Measurements from ENCODE around the gene LGALSL. TPM values are rescaled to one million over a fixed set of nuclear protein-coding genes. Genes with fewer than 3 reads are reported as not detected.

The LGALSL gene
- total RNA-seq, 2 donors from 2014 or later: 26.4 to 34.8 TPM

DNA sequence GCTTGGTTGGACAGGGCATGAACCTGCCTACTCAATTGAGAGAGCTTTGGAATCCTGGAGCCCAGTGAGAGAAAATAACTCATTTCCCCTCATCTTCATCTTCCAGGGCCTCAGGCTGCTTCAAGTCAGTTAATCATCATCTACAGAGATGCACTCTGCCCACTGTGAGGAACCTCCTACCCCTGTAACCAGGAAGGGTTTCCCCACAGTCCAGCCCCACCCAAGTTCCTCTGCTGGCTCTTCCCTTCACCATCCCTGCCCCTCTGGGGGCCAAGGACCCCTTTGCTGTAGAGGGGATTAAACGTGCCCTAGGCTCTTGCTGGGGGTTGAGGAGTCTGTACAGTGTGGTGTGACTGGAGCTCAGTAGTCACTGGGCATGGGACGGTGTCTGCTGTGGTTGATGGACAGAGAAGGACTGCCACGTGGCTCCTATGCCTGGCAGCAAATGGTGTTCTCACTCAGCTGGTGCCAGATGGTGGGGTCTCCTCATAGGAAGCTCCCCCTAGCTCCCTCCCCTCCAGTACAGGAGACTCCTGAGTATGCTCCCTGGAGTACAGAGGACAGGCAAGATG is 29.5 kb upstream of the LGALSL start:
- H3K4me3 ChIP-seq: no peak overlapping the region
- DNase-seq: peak; percentile 53
- no peaks in the 10 kb centered on the region for H3K36me3 ChIP-seq
- H3K4me1 ChIP-seq: no peaks in the 10 kb centered on the region
- no peaks in the 10 kb centered on the region for H3K9me3 ChIP-seq
- TF ChIP-seq, protein P1, sequence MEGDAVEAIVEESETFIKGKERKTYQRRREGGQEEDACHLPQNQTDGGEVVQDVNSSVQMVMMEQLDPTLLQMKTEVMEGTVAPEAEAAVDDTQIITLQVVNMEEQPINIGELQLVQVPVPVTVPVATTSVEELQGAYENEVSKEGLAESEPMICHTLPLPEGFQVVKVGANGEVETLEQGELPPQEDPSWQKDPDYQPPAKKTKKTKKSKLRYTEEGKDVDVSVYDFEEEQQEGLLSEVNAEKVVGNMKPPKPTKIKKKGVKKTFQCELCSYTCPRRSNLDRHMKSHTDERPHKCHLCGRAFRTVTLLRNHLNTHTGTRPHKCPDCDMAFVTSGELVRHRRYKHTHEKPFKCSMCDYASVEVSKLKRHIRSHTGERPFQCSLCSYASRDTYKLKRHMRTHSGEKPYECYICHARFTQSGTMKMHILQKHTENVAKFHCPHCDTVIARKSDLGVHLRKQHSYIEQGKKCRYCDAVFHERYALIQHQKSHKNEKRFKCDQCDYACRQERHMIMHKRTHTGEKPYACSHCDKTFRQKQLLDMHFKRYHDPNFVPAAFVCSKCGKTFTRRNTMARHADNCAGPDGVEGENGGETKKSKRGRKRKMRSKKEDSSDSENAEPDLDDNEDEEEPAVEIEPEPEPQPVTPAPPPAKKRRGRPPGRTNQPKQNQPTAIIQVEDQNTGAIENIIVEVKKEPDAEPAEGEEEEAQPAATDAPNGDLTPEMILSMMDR (IDR thresholded peaks at IDR 0.05): no peak
- no peaks in the 10 kb centered on the region for H3K27me3 ChIP-seq
- H3K9ac ChIP-seq (ENCODE audit: low read depth in 2 of 2, low read length in 2 of 2): no peak overlapping the region
- H3K27ac ChIP-seq: no peak overlapping the region
- intact Hi-C loops (cut with DNase I): no loop called here

DNA sequence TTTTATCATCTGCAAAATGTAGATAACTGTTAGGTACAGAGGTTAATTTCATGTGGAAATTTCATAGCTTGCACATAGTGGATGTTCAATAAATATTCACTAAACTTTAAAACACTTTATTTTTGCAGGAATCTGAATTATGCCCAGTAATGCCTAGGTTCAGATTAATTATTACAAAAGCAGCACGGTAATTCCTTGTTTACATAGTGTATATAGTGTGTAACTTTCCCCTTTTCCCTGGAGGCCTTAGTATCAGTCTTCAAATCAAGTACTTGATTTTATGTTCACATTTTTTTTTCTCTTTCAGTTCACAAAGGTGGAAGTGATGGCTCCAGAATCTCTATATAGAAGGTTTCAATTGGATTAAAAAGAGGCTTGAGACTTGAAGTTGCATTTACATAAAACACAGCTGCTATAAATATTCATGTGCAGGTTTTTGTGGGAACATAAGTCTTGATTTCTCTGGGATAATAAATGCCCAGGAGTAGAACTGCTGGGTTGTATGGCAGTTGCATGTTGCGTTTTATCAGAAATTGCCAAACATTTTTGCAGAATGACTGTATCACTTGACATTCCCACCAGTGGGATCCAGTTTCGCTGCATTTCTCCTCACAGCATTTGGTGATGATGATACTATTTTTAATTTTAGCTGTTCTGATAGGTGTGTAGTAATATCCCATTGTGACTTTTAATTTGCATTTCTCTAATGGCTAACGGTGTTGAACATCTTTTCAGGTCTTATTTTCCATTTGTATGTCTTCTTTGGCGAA is 27.6 kb upstream of the LGALSL start:
- intact Hi-C loops (cut with DNase I): no loop called here
- Histone ChIP-seq H3K27ac (no peak overlapping the region), H3K36me3 (no peaks in the 10 kb centered on the region), H3K9ac (ENCODE audit: low read depth in 2 of 2, low read length in 2 of 2) (no peak overlapping the region), H3K9me3 (no peaks in the 10 kb centered on the region), H3K27me3 (no peaks in the 10 kb centered on the region), H3K4me1 (no peaks in the 10 kb centered on the region), H3K4me3 (no peak overlapping the region)
- TF ChIP-seq, protein P1 (IDR thresholded peaks at IDR 0.05): no peak
- peak; percentile 16 for DNase-seq

DNA sequence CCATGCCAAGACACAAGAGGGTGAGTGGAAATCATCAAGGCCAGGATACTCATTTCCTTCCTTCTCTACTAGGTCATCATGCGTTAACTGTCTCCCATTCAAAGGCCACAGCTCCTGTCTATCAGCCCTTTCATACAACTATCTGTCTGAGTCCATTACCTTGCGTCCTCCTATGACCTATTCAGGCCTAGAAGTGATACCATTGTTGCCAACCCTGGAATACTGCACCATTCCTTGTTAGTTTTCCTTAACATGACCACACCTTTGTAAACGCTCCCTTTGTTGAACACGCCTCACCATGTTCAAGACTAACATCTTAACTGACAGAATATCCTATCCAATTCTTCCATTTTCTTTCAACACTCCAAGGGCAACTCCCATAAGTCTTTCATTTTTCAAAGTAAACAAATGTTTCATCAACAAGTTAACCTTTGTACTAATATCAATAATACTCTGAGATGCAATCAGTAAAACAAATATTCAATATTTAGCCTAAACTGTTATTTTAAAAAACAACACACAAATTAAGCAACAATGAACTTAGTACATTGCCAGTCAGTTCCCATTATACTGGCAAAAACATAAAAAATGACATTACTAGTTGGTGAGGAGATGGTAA is 19.8 kb upstream of the LGALSL start:
- Histone ChIP-seq H3K27ac (no peak overlapping the region), H3K9ac (ENCODE audit: low read depth in 2 of 2, low read length in 2 of 2) (no peak overlapping the region), H3K9me3 (no peaks in the 10 kb centered on the region), H3K4me1 (no peaks in the 10 kb centered on the region), H3K4me3 (no peak overlapping the region), H3K36me3 (no peaks in the 10 kb centered on the region), H3K27me3 (no peaks in the 10 kb centered on the region)
- TF ChIP-seq, protein P1 (IDR thresholded peaks at IDR 0.05): no peak
- intact Hi-C loops (cut with DNase I): no loop called here
- DNase-seq: no peak

DNA sequence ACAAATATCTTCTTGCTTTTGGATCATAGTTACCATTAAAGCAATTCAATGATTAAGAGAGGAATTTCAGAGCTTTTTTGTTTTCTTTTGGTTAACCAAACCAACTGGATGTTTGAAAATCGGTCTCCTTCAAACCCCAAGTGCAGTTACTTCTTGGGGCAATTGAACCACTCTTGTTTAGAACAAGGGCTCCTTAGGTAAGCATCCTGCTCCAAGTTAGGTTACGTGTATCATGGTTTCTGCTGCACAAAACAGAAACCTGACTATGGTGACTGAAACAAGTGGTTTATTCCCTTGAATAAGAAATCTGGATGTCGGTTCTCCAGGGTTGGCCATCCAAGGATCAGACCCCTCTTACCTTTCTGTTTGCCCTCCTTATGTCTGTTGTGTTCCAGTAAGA is 16.1 kb upstream of the LGALSL start:
- Histone ChIP-seq H3K27ac (no peak overlapping the region), H3K4me1 (no peaks in the 10 kb centered on the region), H3K9me3 (no peaks in the 10 kb centered on the region), H3K9ac (ENCODE audit: low read depth in 2 of 2, low read length in 2 of 2) (no peak overlapping the region), H3K36me3 (no peaks in the 10 kb centered on the region), H3K27me3 (no peaks in the 10 kb centered on the region), H3K4me3 (no peak overlapping the region)
- DNase-seq: no peak
- intact Hi-C loops (cut with DNase I): no loop called here
- TF ChIP-seq, protein P1 (IDR thresholded peaks at IDR 0.05): no peak

DNA sequence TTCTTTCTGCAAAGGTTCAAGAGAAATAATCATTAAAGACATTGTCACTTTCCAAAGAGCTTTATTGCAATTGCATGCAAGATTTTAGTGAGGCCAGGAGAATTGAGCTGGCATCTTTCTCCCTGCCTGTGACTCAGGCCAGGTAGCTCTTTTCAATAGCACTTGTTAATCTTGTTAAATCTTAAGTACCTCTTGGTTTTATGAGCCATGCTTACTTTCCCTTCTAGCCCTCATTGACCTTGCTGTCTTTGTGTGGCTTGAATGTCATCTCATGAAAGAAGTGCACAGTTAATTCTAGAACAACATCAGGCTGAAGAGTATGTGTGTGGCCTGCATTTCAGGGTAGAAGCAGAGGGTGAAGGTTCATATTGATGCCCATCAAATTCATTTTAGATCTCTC is 14.8 kb upstream of the LGALSL start:
- H3K4me3 ChIP-seq: no peak overlapping the region
- no peaks in the 10 kb centered on the region for H3K4me1 ChIP-seq
- intact Hi-C loops (cut with DNase I): no loop called here
- no peaks in the 10 kb centered on the region for H3K27me3 ChIP-seq
- TF ChIP-seq, protein P1 (IDR thresholded peaks at IDR 0.05): no peak
- H3K36me3 ChIP-seq: no peaks in the 10 kb centered on the region
- no peak overlapping the region for H3K27ac ChIP-seq
- H3K9ac ChIP-seq (ENCODE audit: low read depth in 2 of 2, low read length in 2 of 2): no peak overlapping the region
- no peak for DNase-seq
- H3K9me3 ChIP-seq: no peaks in the 10 kb centered on the region

Measured in colonic mucosa (tissue), 4 donors.